Mammary epithelial cell (primary cell): ENCODE data around the gene SLC19A2.

ENCODE experiments used
- CTCF ChIP-seq, 2 donors: IDR thresholded peaks in 1 of 2; conservative IDR thresholded peaks in 1 of 2; 2 replicates each; pipeline ENCODE4 v1.5.1; 2011 to 2012; ENCODE audit warnings: inconsistent platforms in 2 of 2, low read length in 2 of 2, mild to moderate bottlenecking in 2 of 2, control low read depth in 1 of 2, low read depth in 1 of 2; ENCODE audit not compliant: insufficient read depth in 1 of 2; ENCODE audit errors: extremely low read depth in 1 of 2
- EZH2 ChIP-seq: IDR thresholded peaks from 2 replicates; pipeline ENCODE4 v1.6.1; 2012; ENCODE audit warnings: low read length, inconsistent platforms, borderline replicate concordance

GRCh38 chr1:169484101-169484500 is 1.6 kb downstream of the SLC19A2 start:
- TF ChIP-seq CTCF (conservative IDR thresholded peaks at IDR 0.05 in 1 of 2, IDR thresholded peaks at IDR 0.05 in 1 of 2; ENCODE audit: extremely low read depth in 1 of 2, insufficient read depth in 1 of 2, low read depth in 1 of 2, low read length in 2 of 2) (no peak), EZH2 (no peak)
